ENCODE measurements around the gene JTB.

JTB gene

GRCh38 chr1:153978274-153978909 is 918 bp upstream of the JTB start:
- no peak for DNase-seq

- DNase-seq = no peak
Measured at GRCh38 chr1:153976819-153977249, 640 bp downstream of the JTB start.

- no peak for DNase-seq
Measured at GRCh38 chr1:153973525-153973924, 3.9 kb downstream of the JTB start.

GRCh38 chr1:153973071-153973470 is 4.4 kb downstream of the JTB start:
- no peak for DNase-seq

DNA sequence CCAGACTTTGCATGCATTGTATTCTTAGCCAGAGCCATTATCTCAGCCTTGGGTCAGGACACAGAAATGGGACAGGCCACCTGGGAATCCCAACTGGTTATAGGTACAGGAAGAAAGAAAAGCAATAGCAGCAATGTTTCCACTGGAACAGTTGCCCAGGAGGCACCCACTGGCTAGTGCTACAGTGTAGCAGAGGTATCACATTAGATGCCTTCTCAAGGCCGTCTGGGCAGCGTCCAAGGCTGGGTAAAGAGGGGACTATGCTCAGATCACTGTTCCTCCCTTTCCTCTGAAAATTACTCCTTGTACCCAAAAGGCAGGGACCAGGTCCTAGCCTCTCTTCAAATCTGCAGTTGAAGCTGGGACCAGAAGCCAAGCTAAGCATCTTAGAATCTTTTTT is 7.1 kb downstream of the JTB start:
- DNase-seq = no peak

DNA sequence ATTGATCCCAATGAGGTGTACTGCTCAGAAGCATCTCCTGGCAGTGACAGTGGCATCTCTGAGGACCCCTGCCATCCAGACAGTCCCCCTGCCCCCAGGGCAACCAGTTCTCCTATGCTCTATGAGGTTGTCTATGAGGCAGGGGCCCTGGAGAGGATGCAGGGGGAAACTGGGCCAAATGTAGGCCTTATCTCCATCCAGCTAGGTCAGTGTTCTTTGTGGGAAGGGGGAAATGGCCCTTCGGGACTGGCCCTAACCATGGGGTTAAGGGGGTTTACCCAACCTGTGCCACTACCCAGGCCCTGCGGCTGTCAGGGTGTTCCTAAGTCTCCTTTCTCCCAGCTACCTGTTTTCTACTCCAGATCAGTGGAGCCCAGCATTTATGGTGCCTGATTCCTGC is 8.5 kb downstream of the JTB start:
- DNase-seq = no peak

DNA sequence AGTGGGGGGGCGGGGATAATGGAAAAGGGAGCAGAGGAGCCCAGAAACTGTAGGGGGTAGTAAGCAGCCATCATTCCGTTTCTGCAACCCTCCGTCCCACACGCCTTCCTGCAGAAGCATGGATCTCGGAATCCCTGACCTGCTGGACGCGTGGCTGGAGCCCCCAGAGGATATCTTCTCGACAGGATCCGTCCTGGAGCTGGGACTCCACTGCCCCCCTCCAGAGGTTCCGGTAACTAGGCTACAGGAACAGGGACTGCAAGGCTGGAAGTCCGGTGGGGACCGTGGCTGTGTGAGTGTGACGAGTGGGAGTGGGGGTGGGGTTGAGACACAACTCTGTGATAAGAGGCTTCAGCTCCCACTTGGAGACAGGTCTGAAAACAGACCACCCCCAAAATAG is 9.1 kb downstream of the JTB start:
- DNase-seq = no peak

DNA sequence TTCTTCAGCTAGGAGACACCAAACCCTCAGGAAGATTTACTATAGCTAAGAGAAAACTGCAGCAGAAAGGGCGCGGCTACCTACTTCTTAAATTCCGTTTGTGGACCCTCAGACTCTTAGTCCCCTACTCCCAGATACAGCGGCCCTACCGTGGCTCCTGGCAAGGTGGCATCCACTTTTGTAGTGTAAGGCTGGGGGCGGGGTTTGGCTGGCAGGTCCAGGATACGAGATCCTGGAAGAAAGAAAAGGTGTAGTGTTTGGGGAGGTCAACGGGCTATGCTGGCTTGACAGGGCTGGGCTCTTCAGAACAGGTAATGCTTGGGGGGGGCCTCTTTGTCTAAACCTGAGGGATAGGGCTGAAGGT is 9.5 kb downstream of the JTB start:
- peak; percentile 40 for DNase-seq

- peak; percentile 96 for DNase-seq
Measured at GRCh38 chr1:153967107-153967999, 10.1 kb downstream of the JTB start, which contains the start of gene CREB3L4. Gene CREB3L4, plus strand, starts transcription at chr1:153967902. Its CDS starts 624 bp downstream, at chr1:153968526.

DNA sequence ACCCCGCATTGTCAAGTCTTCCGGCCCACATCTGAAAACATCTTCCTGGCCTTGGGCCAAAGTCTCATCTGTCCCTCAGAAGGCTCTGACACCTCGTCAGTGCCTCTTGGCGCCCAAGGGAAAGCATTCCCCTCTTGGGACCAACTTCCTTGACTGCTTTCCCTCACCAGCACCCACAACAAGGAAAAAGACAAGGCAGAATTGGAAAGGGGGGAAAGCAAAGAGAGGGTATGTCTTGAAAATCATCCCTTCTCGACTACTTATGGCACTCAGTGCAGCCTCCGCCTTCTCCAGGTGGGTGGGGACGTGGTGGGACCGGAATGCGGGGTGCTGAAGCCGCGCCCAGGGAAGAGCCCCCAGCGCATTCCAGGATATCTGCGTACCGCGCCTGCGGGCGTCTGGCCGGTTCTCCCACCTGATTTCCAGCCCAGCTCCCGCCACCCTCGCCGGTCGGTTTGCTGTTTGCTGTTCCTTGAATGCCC is 13.6 kb downstream of the JTB start:
- peak; percentile 11 for DNase-seq

DNA sequence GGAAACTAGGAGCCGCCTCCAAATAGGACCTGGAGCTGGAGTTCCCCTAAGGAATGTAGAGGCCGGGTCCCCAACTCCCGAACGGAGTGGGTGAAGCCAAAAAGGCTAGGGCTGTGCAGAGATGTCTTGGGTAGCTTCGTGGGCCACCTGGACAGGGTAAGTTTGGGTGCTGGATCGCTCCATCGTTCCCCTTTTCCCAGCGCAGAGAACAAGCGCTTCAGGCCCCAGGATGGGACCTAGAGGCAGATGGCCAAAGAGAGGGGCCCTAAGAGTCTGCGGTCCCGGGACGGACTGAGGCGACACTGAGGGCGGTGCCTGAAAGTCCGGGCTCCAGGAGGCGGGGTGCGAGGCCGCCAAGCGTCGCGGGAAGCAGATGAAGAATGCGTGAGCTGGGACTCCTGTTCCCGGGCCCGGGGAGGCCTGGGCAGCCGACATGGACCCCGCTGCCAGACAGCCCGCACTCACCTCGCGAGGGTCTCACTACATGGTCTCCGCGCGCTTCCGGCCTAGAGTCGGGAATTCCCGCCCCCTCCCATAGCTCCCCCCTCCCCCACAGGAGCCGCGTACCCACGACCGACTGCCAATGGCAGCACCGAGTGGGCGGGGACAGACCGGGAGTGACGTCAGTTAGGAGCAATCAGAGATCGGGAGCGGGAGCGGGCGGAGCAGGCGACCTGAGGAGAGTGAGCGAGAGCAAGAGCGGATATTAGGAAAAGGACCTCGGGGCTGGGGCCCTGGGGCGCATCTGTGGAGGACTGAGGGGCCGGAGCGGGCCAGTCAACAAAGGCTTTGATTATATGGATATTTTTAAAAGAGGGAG is 14.2 kb downstream of the JTB start, which contains the start of gene SLC39A1:
Gene SLC39A1, minus strand, starts transcription at position 508 of the 820 bp plus-strand sequence. CDS start 822 bp downstream, outside the sequence.
- DNase-seq = peak; percentile 95

- no peak for DNase-seq
Measured at GRCh38 chr1:153962088-153963029, 15.1 kb downstream of the JTB start.

- DNase-seq = no peak
Measured at GRCh38 chr1:153961421-153961820, 16.1 kb downstream of the JTB start.

DNA sequence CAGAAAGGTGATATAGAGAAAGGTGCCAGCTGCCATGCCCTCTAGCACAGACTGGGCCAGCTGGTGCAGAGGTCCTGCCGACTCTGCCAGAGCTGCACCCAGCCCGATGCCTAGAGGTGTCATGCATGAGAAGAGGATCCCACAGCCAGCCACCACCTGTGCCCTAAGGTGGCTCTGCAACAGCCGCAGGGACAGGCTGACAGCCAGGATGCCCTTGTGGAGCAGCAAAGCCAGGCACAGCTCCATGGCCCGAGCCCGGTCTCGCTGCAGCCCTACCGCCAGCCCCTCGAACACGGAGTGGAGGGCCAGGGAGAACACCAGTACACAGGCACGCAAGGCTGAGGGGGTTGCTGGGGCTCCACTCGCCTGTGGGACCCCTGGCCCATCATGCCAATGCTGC is 17.3 kb downstream of the JTB start:
- DNase-seq = no peak

- DNase-seq = no peak
Measured at GRCh38 chr1:153959454-153959853, 18.0 kb downstream of the JTB start.

- no peak for DNase-seq
Measured at GRCh38 chr1:153958961-153959260, 18.6 kb downstream of the JTB start.

DNA sequence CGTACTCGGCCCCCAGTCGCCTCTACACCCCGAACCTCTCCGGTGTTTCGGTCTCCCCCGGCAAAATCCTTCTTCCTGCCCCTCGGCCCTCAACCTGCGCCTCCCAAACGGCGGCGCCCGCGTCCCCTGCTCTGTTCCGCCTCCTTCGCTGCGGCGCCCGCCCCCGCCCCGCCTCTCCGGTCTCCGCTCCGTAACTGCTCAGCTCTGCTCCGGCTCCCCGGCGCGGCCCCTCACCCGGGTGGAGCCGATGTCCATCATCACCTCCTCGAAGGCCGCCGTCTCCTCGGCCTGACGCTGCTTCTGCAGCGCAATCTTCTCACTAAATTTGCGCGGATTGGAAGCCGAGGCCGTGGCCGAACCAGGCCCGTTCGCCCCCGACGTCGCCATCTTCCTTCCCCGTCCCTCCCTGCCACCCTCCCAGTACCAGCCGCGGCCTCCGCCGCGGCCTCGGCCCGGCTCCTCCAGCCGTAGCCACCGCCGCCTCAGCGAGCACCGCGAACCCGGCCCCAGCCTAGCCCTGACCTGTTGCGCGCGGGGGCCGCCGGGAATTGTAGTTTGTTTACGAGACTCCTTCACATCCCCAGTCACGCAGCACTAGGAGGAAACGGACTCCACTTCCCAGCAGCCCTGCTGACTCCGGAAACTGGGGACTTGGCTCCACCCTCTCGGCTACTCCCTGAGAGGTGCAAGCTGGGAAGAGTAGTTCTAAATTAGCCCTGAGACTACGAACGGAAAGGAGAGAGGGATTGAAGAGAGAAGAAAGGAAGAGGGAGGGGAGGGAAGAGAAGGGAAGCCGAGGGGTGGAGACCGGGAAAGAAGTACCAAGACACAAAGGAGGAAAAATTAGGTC is 19.1 kb downstream of the JTB start, which contains the start of gene CRTC2:
Gene CRTC2, minus strand, starts transcription at position 502 of the 850 bp plus-strand sequence. Its CDS starts 115 bp downstream, at position 387.
- peak; percentile 98 for DNase-seq

DNA sequence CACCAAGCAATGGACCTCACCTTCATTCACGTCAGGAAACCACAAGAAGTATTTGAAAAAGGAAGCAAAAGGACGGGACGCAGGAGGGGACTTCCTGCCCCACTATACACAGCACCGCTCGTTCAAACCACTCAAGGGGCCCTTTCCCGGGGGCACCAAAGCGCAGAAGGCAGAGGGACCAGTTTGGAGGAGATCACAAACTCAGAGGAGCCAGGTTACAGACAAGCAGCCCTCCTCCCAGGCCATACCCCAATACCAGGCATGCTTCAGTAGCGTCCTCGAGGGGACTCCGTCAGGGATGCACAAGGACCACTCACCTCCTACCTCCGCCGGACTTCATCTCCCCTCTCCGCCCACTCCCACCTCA is 19.7 kb downstream of the JTB start:
- no peak for DNase-seq

GRCh38 chr1:153956997-153957715 is 20.3 kb downstream of the JTB start:
- DNase-seq = no peak

- no peak for DNase-seq
Measured at GRCh38 chr1:153954826-153955225, 22.6 kb downstream of the JTB start.
